ENCODE data around the gene HOXA7.

HOXA7 gene

DNA sequence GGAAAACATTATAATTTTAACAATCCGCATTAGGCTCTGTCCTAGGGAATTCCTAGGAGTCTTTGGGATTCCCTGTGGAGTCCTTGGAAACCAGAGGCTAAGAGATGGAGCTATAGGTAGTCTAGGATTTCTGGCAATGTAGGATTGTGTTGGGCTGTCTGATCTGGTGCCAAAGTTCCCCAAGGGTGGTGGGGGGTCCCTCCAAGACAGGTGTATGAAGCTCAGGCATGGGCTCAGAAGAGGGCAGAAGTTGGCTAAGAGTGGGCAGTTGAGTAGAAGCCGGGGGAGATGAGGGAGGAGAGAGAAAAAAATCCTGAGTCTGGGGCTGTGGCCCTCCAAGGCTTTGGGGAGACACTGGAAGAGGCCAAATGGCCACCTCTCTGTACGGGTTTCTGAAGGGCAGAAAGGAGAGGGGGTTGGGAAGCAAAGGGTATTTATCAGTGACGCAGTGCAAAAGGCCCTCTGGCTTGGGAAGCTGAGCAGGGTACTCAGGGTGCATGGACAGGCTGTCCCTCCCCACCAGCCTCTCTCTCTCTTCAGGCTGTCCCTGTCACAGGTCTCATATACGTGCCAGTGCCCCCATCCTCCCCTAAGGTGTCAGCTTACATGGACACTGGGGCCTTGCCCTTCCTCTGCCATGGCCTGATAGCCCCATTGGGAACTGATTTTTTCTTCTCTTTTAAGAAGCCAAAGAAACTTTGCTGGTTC, 9.8 kb downstream of the HOXA7 start:
- no peak for DNase-seq

DNA sequence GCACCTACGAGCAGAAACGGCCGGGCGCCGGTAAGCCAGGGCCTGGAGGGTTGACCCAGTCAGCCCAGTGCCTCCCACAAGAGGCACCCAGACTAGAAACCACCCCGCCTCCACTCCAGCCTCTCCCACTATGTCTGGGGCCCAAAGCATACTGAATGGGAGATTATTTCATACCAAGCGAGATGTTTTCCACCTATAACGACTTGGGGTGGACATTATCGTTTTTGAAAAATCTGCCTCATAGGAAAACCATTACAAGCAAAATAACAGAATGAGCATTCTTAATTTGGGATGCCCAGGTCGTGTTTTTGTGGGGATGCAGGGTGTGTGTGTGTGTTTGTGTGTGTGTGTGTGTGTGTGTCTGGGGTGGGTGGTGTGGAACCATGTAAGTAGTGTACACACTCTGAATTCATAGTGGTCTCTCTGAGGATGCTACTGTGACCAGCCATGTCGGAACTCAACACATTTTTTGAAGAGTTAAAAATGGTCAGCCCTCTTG, 10.5 kb downstream of the HOXA7 start:
- no peak for DNase-seq

DNA sequence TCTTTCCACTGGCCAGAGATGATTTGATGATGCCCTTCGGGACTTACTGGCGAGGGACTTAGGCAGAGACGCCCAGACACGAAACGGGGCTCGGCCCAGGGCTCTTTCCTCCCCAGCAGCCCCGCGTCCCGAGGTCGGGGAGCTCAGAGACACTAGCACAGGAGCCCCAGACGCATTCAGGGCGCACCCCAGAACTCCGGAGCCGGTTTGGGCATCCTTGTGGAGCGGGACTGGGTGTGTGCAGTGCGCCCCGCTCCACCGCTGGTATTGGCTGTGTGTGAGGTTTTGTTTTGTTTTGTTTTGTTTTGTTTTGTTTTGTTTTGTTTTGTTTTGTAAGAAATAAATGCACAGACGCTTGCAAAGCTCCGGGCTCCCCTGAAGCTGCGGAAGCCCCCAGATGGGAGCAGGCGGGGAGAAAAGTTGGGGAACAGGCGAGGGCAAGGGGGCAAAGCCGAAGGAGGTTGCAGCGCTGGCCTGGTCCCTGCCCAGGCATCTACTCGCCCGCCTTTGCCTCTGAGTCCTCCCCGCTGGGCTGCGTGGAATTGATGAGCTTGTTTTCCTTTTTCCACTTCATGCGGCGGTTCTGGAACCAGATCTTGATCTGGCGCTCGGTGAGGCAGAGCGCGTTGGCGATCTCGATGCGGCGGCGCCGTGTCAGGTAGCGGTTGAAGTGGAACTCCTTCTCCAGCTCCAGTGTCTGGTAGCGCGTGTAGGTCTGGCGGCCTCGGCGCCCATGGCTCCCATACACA, 11.1 kb downstream of the HOXA7 start:
- peak; percentile 61 for DNase-seq

DNA sequence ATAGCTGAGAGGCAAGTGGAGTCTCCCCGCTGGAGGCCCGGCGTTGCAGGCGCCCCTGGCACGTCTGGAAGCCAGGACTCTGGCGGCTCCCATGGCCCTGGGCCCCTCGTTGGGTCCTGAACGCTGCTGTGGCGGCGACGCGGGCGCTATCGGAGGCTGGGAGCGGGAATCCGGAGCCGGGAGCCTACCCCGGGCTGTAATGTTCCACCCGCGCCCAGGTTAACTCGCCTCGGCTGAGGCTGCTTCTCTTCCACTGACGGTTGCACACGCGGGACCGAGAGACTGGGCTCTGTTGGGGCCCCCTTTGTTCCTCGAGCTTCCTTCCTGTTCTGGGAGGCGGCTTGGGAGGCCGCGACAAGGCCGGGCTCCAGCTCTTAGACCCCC, 11.7 kb downstream of the HOXA7 start:
- DNase-seq: peak; percentile 70

DNA sequence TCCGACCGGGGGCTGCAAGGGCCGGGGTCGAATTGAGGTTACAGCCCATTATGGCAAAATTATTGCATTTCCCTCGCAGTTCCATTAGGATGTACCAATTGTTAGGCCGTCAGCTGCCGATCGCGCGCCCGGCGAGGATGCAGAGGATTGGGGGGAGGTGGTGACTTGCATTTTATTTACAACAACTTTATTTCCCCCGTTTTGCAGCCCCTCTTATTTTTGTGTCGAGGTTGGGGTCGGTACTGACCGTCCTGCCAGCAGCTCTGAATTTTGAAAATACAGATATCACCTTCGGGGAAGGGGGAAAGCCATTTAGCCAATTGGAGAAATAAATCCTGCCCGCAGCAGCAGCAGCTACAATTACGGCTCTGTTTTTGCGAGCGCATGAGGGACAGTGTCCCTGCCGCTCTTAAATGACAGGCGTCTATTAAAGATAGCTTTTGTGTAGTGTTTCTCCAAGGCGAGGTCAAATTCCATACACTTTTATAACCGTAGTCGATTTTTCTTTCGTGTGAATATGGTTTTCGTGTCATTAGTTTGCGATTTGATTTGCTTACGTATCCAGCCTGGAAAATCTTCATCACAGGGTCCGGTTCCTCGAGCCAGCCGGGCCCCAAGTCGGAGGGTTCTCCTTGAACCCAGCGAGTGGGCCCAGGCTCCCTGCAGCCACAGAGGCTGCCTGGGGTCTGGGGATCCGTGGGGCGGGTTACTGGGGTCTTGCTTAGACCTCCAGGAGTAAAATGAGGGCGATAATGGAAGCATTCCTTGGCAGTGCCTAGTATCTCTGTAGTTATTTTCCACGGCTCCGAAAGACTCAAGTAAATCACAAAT, 12.3 kb downstream of the HOXA7 start:
- DNase-seq: peak; percentile 72

DNA sequence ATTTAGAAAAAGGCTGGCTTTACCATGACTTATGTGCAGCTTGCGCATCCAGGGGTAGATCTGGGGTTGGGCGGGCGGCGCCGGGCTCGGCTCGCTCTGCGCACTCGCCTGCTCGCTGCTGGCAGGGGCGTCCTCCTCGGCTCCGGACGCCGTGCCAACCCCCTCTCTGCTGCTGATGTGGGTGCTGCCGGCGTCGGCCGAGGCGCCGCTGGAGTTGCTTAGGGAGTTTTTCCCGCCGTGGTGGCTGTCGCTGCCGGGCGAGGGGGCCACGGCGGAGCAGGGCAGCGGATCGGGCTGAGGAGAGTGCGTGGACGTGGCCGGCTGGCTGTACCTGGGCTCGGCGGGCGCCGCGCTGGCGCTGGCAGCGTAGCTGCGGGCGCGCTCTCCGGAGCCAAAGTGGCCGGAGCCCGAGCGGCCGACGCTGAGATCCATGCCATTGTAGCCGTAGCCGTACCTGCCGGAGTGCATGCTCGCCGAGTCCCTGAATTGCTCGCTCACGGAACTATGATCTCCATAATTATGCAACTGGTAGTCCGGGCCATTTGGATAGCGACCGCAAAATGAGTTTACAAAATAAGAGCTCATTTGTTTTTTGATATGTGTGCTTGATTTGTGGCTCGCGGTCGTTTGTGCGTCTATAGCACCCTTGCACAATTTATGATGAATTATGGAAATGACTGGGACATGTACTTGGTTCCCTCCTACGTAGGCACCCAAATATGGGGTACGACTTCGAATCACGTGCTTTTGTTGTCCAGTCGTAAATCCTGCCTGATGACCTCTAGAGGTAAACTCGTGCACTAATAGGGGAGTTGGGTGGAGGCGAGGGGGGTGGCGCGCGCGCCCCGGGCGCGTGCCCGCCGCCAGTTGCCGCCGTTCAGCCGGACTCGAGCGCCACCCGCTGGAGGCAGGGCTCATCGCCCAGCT, 13.2 kb downstream of the HOXA7 start, which contains the start of gene HOXA5:
Gene HOXA5, minus strand, starts transcription at position 659 of the 927 bp plus-strand sequence. Its CDS starts 74 bp downstream, at position 585.
- DNase-seq: peak; percentile 96

DNA sequence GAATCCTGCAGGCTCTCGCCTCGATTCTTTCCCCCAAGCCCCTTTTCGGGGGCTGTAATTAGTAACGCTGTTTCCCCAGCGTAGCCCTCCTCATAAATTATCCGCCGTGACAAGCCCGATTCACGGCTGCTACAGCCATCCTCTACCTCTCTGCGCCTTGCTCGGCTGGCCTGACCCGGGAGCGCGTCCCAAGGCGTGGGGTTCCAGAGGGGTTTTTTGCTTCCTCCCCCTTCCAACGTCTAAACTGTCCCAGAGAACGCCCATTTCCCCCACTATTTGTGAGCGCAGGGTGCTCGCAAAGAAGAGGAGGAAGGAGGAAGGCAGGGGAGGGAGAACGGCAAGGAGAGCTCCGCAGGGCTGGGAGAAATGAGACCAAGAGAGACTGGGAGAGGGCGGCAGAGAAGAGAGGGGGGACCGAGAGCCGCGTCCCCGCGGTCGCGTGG, 13.9 kb downstream of the HOXA7 start:
- peak; percentile 68 for DNase-seq

DNA sequence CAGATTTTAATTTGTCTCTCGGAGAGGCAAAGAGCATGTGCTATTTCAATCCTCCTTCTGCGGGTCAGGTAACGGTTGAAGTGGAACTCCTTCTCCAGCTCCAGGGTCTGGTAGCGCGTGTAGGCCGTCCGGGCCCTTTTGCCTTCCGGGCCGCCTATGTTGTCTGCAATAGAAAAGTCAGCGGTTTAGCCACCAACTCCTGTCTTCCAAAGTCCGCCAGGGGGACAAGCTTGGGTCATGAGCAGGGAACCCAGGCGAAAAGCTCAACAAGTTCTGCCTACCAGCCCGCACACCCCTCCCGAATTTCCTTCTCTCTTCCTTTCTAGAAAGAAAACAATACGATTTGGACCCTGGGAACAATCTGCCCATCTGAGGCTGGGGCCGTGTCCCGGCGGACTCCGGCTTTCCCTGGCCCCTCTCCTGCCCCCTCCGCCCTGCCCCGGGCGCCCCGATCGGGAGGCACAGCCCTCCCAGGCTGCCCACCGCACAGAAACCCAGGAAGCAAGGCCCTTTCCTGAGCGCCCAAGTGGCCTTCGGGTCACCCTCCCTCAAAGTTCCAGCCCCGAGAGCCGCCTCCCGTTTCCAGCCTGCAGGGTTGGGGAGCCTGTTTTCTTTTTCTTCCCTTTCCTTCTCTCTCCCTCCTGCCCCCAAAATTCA, 14.4 kb downstream of the HOXA7 start:
- peak; percentile 58 for DNase-seq

DNA sequence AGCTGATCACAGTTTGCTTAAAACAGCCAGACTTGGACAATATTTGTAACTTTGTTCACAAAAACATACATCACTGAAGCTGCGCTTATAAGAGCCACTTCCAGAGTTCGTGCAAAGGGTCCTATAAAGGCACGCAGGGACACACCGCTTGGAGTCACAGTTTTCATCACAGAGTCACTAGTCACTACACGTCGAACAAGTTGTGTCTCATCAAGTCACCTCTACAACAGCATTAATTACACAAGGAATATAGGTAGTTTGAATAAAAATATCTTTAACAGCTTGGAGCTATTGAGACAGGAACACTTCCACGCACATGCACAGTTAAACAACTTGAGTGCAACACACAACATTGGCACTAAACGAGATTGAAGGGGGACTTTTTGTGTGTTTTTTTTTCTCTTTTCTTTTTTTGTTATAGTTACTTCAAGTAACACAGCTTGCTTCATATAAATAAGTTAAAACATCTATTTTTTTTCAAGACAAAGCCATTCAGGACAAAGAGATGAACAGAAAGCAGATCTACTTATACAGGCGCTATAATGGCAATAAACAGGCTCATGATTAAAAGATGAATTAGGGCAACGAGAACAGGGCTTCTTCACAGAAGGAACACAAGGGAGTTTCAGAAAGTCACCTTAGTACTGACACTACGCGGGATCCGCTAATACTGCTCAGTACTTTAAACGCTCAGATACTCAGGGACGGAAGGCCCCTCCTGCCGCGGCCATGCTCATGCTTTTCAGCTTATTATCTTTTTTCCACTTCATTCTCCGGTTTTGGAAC, 15.1 kb downstream of the HOXA7 start:
- DNase-seq: no peak

DNA sequence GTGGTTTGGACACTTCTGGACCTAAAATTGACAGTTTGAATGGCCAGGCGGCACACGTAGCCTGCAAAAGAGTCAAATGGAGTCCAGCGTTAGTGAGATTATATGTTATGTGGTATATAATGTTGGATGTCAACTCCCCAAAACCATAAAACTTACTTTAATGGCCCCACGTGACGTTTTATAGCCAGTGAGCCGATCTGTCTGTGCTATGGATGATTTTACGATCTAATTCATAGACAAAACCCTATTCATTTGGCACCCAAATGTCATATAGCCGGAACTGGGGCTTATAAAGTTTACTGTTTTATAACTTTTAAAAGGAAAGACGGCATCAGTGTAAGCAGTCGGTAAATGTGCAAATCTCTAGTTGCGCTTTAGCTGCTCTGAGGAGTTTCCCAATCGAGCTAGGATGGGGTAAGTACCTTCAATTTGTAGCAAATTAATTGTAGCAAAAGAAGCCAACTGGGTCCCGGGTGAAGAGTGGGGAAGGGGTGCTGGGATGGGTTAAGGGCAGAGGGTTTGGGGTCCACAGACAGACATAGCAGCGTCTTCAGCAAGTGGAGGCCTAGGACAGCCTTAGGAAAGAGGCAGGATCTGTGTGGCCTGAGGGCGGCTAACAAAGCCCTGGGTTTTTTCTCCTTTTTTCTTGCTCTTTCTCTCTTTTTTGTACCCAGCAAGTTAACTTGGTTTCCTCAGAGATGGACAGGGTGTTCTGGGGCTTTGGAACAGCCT, 16.2 kb downstream of the HOXA7 start:
- DNase-seq: no peak

DNA sequence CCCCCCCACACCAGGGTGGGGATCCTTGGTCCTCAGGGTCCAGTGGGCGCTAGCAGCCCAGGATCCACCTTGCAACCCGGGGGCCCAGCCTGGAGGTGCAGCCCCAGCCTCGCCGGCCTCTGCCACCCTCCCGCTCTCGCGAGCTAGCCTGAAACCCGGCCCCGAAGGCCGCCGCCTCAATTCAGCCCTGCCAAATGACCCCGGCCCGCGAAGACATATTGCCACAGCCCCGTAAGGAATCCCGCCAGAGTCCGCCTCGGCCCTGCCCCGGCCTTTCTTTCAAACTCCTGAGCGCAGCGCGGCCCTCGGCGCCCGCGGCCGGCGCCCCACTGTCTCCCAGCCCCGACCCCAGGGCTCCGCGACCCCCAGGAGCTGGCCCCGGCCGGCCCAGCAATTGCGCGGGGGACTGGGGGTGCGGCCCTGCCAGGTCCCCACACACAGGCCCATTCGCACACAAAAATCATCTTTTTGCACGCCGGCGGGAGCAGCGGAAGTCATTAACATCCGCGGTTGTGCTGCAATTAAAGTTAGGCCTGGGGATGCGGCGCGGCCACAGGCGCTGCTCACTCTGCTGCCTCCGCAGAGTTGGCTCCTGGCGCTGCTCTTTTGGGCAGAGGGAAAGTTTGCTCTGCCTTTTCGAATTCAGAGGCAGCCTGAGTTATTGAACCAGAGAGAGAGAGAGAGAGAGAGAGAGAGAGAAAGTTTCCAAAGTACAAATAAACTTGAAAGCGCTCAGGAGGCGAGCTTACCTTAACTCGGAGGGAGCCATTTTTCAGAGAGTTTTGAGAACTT, 16.9 kb downstream of the HOXA7 start:
- no peak for DNase-seq

DNA sequence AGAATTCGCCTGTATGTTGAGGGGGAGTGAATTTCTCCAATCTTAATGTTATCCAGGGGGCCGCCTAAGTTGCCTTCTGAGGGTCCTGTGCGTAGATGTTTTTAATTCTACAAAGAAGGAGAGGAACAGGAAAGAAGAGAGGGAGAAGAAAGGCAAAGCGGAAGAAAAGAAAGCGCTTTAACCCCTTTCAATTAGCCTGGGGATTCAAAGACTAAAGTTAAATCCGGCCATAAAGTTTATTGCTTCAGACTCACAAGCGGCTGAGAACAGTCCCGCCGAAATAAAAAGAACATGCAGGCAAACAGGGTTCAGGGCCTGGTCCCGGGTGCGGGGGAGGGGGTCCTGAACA, 17.5 kb downstream of the HOXA7 start:
- DNase-seq: no peak

DNA sequence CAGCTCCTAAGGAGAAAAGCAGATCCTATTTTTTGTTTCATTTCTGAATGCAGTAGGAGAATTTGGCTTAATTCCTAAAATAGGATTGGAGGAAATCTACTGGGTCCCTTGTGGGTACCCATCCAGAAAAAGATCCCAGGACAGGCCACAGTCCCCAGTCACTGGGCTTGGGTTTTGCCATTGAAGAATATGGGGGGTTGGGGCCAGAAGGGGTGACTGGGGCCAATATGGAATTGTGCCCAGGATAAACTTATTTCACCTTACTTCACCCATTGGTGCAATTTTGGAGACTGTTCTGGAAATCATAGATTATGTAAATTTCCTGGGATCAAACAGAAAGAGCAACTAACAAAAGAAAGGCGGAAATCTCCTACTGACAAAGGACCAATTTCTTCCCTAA, 18.0 kb downstream of the HOXA7 start:
- DNase-seq: no peak

DNA sequence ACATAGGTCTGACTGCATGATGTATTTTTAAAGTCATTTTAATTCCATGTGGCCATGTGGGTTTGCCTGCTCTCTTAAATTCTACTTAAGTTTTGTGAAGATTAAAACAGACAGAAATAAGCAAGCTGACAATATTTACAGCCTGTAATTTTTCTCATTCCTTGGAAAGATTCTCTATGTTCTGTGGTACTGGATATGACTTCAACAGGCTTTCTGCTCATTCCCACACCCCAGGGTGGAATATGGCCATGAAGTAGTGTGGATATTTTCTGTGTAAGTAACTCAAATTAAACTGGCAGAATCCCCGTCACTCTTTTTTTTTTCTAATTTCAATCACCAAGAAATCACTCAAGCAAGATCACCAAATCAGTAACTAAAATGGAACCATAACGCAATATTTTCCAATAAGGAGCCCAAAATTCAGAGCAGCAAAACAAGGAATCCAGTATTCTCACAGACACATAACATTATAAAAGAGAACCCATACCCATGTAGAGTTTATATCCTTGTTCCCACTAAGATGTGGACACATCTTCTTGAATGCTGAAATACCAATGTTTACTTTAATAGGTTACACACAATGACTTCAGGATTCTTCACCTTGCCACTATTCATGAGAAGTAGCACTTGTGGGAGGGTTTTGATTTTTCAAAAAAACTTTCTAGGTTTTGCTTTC, 18.7 kb downstream of the HOXA7 start:
- DNase-seq: no peak

DNA sequence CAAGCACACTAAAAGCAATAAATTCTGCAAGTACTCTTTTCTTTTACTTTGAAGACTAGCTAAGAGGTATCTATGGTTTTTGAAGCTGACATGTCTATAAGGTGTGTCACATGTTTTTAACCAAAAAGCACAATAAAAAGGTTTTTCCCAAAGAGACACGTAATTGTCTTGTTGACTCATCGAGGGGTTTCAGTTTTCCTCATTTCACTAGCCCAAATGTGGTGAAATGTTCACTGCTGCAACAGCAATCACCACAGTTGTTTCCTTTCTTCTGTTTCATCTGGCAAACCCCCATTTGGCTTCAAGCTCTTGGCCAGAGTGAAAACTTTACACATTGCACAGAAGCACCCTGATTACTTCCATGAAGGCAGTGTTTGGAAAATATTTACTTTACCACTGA, 22.1 kb downstream of the HOXA7 start:
- no peak for DNase-seq

DNA sequence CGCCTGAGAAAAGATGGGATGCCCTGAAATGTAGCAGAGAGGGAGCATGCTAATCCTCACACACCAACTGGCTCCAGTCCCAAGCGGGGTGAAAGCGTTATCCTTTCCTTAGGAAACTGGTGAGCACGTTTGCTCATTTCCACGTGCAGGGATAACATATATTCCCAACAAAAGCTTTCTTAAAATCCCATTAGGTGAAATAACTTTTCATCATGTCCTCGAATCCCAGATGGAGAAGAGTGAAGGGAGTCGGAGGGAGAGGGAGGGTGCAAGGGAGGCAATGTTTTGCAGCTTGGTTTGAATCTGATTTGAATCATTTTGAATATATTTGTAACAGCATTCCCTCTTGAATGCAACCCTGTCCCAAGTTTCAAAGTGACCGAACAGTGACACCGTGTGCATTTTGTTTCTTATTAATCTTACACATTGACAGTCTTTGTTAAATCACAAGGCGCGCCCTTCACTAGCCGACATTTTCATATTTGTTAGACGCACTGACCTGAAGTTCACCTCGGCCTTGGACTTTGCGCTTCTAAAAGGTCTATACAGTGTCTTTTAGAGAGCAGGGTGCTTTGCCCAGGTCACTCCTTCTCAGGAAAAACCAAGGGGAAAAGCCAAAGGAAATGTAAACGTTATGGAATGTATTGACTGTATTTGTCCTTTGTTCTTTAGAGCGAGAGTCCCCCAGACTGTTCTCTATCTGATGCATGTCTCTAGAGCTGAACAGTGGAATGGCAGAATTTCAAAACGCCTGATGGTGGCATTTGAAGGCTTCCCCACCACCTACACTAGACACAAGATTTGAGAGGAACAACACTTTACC, 22.9 kb downstream of the HOXA7 start:
- DNase-seq: no peak

DNA sequence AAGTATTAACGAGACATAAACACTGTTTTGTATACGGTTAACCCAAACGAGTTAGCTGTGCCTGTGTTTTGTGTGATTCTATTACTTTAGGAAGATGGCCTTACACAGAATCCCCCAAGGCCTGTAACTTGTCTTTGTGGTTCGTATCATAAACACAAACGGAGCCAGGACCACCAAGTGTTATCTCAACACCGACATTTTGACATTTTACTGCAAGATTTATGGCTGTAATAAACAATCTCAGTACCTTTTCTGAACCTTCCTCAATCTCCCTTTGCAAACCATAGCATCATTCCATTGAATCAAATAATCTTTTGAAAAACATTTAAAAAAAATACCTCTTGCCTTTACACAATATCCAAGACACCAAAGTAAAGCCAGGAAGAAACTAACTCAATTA, 23.5 kb downstream of the HOXA7 start:
- no peak for DNase-seq

DNA sequence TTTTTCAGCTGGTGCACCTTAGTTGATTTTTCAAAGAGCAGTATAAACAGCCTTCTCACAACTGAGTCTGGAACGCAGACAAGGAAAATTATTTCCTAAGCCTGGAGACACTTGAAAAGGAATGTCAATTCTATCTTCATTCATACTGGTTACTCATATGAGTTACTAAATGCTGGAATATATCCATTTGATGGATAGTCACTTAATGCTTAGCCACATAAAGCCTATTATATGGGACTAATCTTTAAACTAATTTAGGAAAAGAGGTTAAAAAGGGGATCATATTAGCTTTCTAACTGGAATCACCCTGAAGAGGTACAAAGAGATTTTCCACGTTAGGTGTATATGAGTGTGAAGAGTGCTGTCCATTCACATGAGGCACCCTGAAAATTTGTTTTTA, 24.3 kb downstream of the HOXA7 start:
- DNase-seq: no peak
